OCI-LY3 (cell line): ENCODE measurements around the gene STX16.

Experiments used
- EZH2phosphoT487 ChIP-seq: fragments of 200-600 bp; shearing (Covaris generic); IDR thresholded peaks from 2 replicates; pipeline ENCODE4 v1.6.1; 2018; ENCODE audit warnings: antibody characterized with exemption, mixed run types, low read depth
- TF ChIP-seq, protein P1 (sequence below): fragments of 200-600, 300-600 bp; sonication (generic); IDR thresholded peaks from 2 replicates; pipeline ENCODE4 v1.5.1; 2014; ENCODE audit warnings: antibody characterized with exemption, low read length, low read depth

DNA sequence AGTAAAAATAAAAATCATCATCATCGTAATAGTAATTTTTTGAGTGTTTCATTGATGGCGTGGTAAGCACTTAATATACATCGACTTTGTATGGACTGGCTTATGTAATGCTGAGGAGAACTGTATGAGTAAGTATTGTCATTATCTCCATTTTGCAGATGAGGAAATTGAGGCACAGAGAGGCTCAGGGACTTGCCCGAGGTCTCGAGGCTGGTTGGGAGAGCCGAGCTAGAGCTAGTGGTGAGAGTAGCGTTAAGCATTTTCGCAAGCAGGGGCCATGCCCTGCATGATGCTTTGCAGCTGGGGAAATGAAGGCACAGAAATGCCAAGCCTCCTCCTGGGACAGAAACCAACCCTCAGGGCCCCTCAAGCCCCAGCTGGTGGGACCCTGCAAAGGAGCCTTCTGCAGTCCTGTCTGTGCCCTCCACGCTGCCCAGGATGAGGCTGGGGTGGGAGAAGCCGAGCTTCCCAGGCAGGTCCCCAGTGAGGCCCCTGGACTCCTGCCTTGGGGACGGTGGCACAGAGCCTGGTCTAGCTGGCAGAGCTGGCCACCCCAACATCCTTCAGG, 31.1 kb upstream of the STX16 start:
- TF ChIP-seq, protein P1, sequence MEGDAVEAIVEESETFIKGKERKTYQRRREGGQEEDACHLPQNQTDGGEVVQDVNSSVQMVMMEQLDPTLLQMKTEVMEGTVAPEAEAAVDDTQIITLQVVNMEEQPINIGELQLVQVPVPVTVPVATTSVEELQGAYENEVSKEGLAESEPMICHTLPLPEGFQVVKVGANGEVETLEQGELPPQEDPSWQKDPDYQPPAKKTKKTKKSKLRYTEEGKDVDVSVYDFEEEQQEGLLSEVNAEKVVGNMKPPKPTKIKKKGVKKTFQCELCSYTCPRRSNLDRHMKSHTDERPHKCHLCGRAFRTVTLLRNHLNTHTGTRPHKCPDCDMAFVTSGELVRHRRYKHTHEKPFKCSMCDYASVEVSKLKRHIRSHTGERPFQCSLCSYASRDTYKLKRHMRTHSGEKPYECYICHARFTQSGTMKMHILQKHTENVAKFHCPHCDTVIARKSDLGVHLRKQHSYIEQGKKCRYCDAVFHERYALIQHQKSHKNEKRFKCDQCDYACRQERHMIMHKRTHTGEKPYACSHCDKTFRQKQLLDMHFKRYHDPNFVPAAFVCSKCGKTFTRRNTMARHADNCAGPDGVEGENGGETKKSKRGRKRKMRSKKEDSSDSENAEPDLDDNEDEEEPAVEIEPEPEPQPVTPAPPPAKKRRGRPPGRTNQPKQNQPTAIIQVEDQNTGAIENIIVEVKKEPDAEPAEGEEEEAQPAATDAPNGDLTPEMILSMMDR, result no peak
- no peak for TF ChIP-seq EZH2phosphoT487
